HepG2 (cell line): ENCODE data around the gene TEX35. TPM values are rescaled to one million over a fixed set of nuclear protein-coding genes. Genes with fewer than 3 reads are reported as not detected.

Experiments used
- ATAC-seq: fragments of 200-7000 bp; cut with Tn5 transposase; 3 replicates; pipeline ENCODE4 v1.9.1; 2020; ENCODE audit warnings: mild to moderate bottlenecking, moderate library complexity
- BruUV-seq: library from RNA; stranded (reverse); fragments of 400-500 nt; replicated peaks from 2 replicates; lab custom pipeline; 2021; lab: Mats Ljungman, UMichigan
- CTCF ChIA-PET: fragments of 300-600 bp; formaldehyde crosslinking; extraction: SDS; loops from one replicate; lab custom pipeline; 2021; ENCODE audit warnings: low total read pairs, inconsistent platforms, low intra/inter-chr PET ratio; lab: Yijun Ruan, JAX
- POLR2A ChIA-PET: fragments of 350-600 bp; sonication (Branson Sonifier 250); formaldehyde crosslinking; loops from one replicate; lab custom pipeline; 2020; ENCODE audit warnings: antibody characterized with exemption, inconsistent platforms; lab: Yijun Ruan, JAX
- DNase-seq: peaks from one replicate; pipeline ENCODE4 v3.0.0-alpha.2; 2015; ENCODE audit warnings: low spot score
- FAIRE-seq: peaks from 3 replicates; lab custom pipeline; 2011; peaks lifted over from hg19 to GRCh38; lab: Jason Lieb, UNC
- H2AFZ ChIP-seq: one replicate; pipeline ENCODE4 v1.6.1; 2011; ENCODE audit warnings: low read length, inconsistent platforms
- H3K27ac ChIP-seq: fragments of 300-600 bp; 3 replicates; pipeline ENCODE4 v1.8.0; 2011; ENCODE audit warnings: mixed run types, mild to moderate bottlenecking, mixed read lengths, low read length, inconsistent platforms; ENCODE audit not compliant: insufficient read depth; ENCODE audit errors: extremely low read length
- H3K27me3 ChIP-seq, 2 experiments: fragments of 200-600 bp in 1 of 2; 2 replicates in 1 of 2; 3 replicates in 1 of 2; pipeline versions ENCODE4 v1.6.0 to v1.8.0; 2011; ENCODE audit warnings: low read length in 2 of 2, mild to moderate bottlenecking in 2 of 2, moderate library complexity in 2 of 2, inconsistent platforms in 1 of 2; ENCODE audit not compliant: insufficient read depth in 2 of 2, control insufficient read depth in 1 of 2
- H3K36me3 ChIP-seq, 2 experiments: fragments of 200-600 bp in 1 of 2; replicated peaks in 1 of 2; 2 replicates in 1 of 2; 3 replicates in 1 of 2; pipeline versions ENCODE4 v1.5.1 to v1.8.0; 2011; ENCODE audit warnings: low read length in 2 of 2, inconsistent platforms in 1 of 2; ENCODE audit not compliant: insufficient read depth in 2 of 2, control insufficient read depth in 1 of 2
- H3K4me1 ChIP-seq: 2 replicates; pipeline ENCODE4 v1.5.1; 2012; ENCODE audit warnings: low read length, inconsistent platforms; ENCODE audit not compliant: insufficient read depth
- H3K4me2 ChIP-seq: 2 replicates; pipeline ENCODE4 v1.6.0; 2011; ENCODE audit warnings: low read depth, low read length, inconsistent platforms
- H3K4me3 ChIP-seq, 3 experiments: fragments of 200-600 bp in 1 of 3; sonication (generic), shearing (Covaris generic) in 1 of 3; replicated peaks in 1 of 3; 2 replicates each; pipeline ENCODE4 v1.5.1; 2011 to 2016; ENCODE audit warnings: low read length in 3 of 3, inconsistent platforms in 2 of 3, low read depth in 2 of 3, mild to moderate bottlenecking in 2 of 3, control low read depth in 1 of 3, mixed read lengths in 1 of 3; ENCODE audit not compliant: insufficient read depth in 1 of 3
- H3K79me2 ChIP-seq: one replicate; pipeline ENCODE4 v1.6.1; 2011; ENCODE audit warnings: low read length, inconsistent platforms; ENCODE audit not compliant: insufficient read depth
- H3K9ac ChIP-seq: 2 replicates; pipeline ENCODE4 v1.6.0; 2011; ENCODE audit warnings: mild to moderate bottlenecking, low read depth, low read length, inconsistent platforms; ENCODE audit not compliant: insufficient read depth
- H3K9me3 ChIP-seq: 2 replicates; pipeline ENCODE4 v1.5.1; 2012; ENCODE audit warnings: mild to moderate bottlenecking, low read length
- H4K20me1 ChIP-seq: 2 replicates; pipeline ENCODE4 v1.6.0; 2011; ENCODE audit warnings: inconsistent platforms, mild to moderate bottlenecking, low read length, moderate library complexity; ENCODE audit not compliant: insufficient read depth
- ADNP ChIP-seq: sonication (generic); formaldehyde crosslinking; IDR thresholded peaks from 2 replicates; pipeline ENCODE4 v1.4.0; 2020; ENCODE audit warnings: missing genetic modification reagents
- CEBPG ChIP-seq: IDR thresholded peaks from 2 replicates; pipeline ENCODE4 v1.6.1; 2016
- CENPX ChIP-seq: sonication (generic); formaldehyde crosslinking; IDR thresholded peaks from 2 replicates; pipeline ENCODE4 v1.9.0; 2021; ENCODE audit warnings: mild to moderate bottlenecking, missing genetic modification reagents, moderate library complexity
- DNMT3B ChIP-seq: conservative IDR thresholded peaks from 2 replicates; pipeline ENCODE4 v1.6.1; 2016; ENCODE audit warnings: missing biosample characterization, control low read depth
- EHMT2 ChIP-seq: fragments of 200-600 bp; sonication (generic); IDR thresholded peaks from 2 replicates; pipeline ENCODE4 v1.7.0; 2017; ENCODE audit warnings: antibody characterized with exemption, low read depth, low read length, borderline replicate concordance
- KAT2B ChIP-seq: fragments of 150-350 bp; IDR thresholded peaks from 2 replicates; pipeline ENCODE4 v1.6.1; 2014; ENCODE audit warnings: low read depth, low read length, borderline replicate concordance
- KLF9 ChIP-seq: IDR thresholded peaks from 2 replicates; pipeline ENCODE4 v1.6.1; 2016; ENCODE audit warnings: low read depth
- NCOA1 ChIP-seq: sonication (generic); formaldehyde crosslinking; IDR thresholded peaks from 2 replicates; pipeline ENCODE4 v1.9.0; 2021; ENCODE audit warnings: missing genetic modification reagents
- NFE2L2 ChIP-seq: fragments of 150-350 bp; IDR thresholded peaks from 2 replicates; pipeline ENCODE4 v1.6.1; 2014; ENCODE audit warnings: low read length
- NFKB2 ChIP-seq: sonication (generic); formaldehyde crosslinking; IDR thresholded peaks from 2 replicates; pipeline ENCODE4 v1.4.0; 2020; ENCODE audit warnings: missing genetic modification reagents, borderline replicate concordance
- RXRA ChIP-seq: sonication (generic); formaldehyde crosslinking; IDR thresholded peaks from 2 replicates; pipeline ENCODE4 v1.5.1; 2020; ENCODE audit warnings: missing genetic modification reagents
- TGIF2 ChIP-seq: IDR thresholded peaks from 2 replicates; pipeline ENCODE4 v1.6.1; 2016; ENCODE audit warnings: control low read depth, missing compliant biosample characterization
- TRIM24 ChIP-seq: sonication (generic); formaldehyde crosslinking; IDR thresholded peaks from 2 replicates; pipeline ENCODE4 v1.8.0; 2022; ENCODE audit warnings: mild to moderate bottlenecking, missing genetic modification reagents
- ZBTB42 ChIP-seq: sonication (generic); formaldehyde crosslinking; IDR thresholded peaks from 2 replicates; pipeline ENCODE4 v1.5.0; 2020; ENCODE audit warnings: mild to moderate bottlenecking, missing genetic modification reagents
- ZKSCAN1 ChIP-seq: fragments of 150-350 bp; IDR thresholded peaks from 2 replicates; pipeline ENCODE4 v1.6.1; 2014; ENCODE audit warnings: low read length
- ZNF772 ChIP-seq: sonication (generic); formaldehyde crosslinking; IDR thresholded peaks from 2 replicates; pipeline ENCODE4 v1.5.0; 2020; ENCODE audit warnings: mild to moderate bottlenecking, missing genetic modification reagents
- ZNF780A ChIP-seq: sonication (generic); formaldehyde crosslinking; IDR thresholded peaks from 2 replicates; pipeline ENCODE4 v1.8.0; 2022; ENCODE audit warnings: mild to moderate bottlenecking, missing genetic modification reagents, moderate library complexity
- in situ Hi-C: cut with HindIII; loops from 2 replicates; pipeline ENCODE4 v1.10.0; 2017; ENCODE audit warnings: low pct_unique_long_range_greater_than_20kb; ENCODE audit not compliant: extremely low pct_ligation_motif_present
- intact Hi-C: fragments of 100-400 bp; cut with micrococcal nuclease; formaldehyde crosslinking; loops from one replicate; pipeline ENCODE4 v1.10.0; 2022; ENCODE audit not compliant: unreplicated experiment
- polyA plus RNA-seq, 8 experiments: library from polyadenylated mRNA; depleted of rRNA in 3 of 8; stranded (reverse) in 7 of 8; unstranded in 1 of 8; fragments of >200 nt; fragmentation: Illumina TruSeq in 4 of 8; extraction: Trizol in 4 of 8; gene quantifications; 2 replicates each; pipeline versions ENCODE4 v1.2.1 to v1.2.3, GENCODE V29; 2011 to 2016; ENCODE audit warnings: low read depth in 4 of 8, missing spikeins in 1 of 8, mixed read lengths in 1 of 8; ENCODE audit not compliant: insufficient read depth in 1 of 8
- total RNA-seq, 5 experiments: library from RNA; depleted of rRNA; stranded (reverse); fragments of >200 nt; fragmentation: Illumina TruSeq; extraction: Trizol; gene quantifications; 2 replicates each; pipeline ENCODE4 v1.2.3, GENCODE V29; 2016; ENCODE audit warnings: low read depth in 1 of 5
- TF ChIP-seq, protein P1 (sequence below): sonication (generic); formaldehyde crosslinking; IDR thresholded peaks from 2 replicates; pipeline ENCODE4 v1.5.1; 2020; ENCODE audit warnings: missing genetic modification reagents, mild to moderate bottlenecking, borderline replicate concordance

The TEX35 gene
- total and polyA plus RNA-seq, 2 of the 13 experiments (the other 11 are each of a cell fraction or from before 2014, with no cell fraction given), result not detected

DNA sequence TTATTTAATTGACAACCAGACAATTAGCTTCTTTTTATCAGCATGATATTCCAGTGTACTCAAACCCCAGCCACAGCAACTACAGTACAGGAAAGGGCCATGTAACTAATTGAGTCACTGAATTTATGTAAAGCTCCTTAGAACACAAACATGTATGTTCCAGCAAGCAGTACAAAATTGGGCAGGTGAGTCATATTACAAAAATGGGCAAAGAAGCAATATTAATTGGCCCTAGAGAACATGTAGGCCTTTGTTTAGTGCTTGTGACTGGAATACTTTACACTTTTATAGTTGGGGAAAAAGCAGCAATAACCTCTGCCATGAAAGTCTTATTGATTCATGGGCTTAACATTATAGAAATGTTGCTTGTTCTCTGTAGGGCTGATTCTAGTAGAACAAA lies 47.9 kb upstream of the TEX35 start:
- Histone ChIP-seq H2AFZ (no peak overlapping the region), H3K4me3 (no peak overlapping the region), H3K27ac (no peak overlapping the region), H3K4me2 (no peak overlapping the region), H3K4me1 (no peaks in the 10 kb centered on the region), H3K9ac (no peak overlapping the region), H3K9me3 (no peaks in the 10 kb centered on the region), H3K36me3 (peaks cover 0 to 7% of the 10 kb centered on the region in 2 experiments; a peak in 1 of 5 replicates), H4K20me1 (no peaks in the 10 kb centered on the region), H3K27me3 (no peaks in the 10 kb centered on the region), H3K79me2 (no peaks in the 10 kb centered on the region)
- no TSS peak for BruUV-seq
- no peak for ATAC-seq
- no peak for FAIRE-seq
- no peak for TF ChIP-seq KLF9 (CRISPR knock-in tag)
- no peak for TF ChIP-seq ZNF780A (CRISPR knock-in tag)
- TF ChIP-seq NFE2L2, result no peak
- no peak for TF ChIP-seq ZKSCAN1
- no peak for TF ChIP-seq NCOA1 (CRISPR knock-in tag)
- TF ChIP-seq KAT2B, result no peak
- TF ChIP-seq ADNP (CRISPR knock-in tag), result no peak
- TF ChIP-seq TGIF2, result no peak
- TF ChIP-seq EHMT2, result no peak
- TF ChIP-seq DNMT3B (CRISPR knock-in tag), result no peak
- no peak for TF ChIP-seq NFKB2
- TF ChIP-seq CENPX (CRISPR knock-in tag), result no peak
- TF ChIP-seq TRIM24, result no peak
- TF ChIP-seq ZBTB42 (CRISPR knock-in tag), result no peak
- TF ChIP-seq, protein P1, sequence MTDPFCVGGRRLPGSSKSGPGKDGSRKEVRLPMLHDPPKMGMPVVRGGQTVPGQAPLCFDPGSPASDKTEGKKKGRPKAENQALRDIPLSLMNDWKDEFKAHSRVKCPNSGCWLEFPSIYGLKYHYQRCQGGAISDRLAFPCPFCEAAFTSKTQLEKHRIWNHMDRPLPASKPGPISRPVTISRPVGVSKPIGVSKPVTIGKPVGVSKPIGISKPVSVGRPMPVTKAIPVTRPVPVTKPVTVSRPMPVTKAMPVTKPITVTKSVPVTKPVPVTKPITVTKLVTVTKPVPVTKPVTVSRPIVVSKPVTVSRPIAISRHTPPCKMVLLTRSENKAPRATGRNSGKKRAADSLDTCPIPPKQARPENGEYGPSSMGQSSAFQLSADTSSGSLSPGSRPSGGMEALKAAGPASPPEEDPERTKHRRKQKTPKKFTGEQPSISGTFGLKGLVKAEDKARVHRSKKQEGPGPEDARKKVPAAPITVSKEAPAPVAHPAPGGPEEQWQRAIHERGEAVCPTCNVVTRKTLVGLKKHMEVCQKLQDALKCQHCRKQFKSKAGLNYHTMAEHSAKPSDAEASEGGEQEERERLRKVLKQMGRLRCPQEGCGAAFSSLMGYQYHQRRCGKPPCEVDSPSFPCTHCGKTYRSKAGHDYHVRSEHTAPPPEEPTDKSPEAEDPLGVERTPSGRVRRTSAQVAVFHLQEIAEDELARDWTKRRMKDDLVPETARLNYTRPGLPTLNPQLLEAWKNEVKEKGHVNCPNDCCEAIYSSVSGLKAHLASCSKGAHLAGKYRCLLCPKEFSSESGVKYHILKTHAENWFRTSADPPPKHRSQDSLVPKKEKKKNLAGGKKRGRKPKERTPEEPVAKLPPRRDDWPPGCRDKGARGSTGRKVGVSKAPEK, result no peak
- TF ChIP-seq RXRA (CRISPR knock-in tag), result no peak
- no peak for TF ChIP-seq ZNF772 (CRISPR knock-in tag)
- no peak for TF ChIP-seq CEBPG (CRISPR knock-in tag)
- in situ Hi-C loops, result no loop called here
- ChIA-PET CTCF (no interaction called here), POLR2A (no interaction called here)
- no peak for DNase-seq
- intact Hi-C loops, result no loop called here
